HT1080 (cell line): ENCODE results near the gene STXBP4. TPM values are rescaled to one million over a fixed set of nuclear protein-coding genes. Genes with fewer than 3 reads are reported as not detected.

Experiments used
- DNase-seq: peaks from one replicate; pipeline ENCODE4 v3.0.0-alpha.2; 2015; ENCODE audit warnings: low read depth
- total RNA-seq: library from RNA; depleted of rRNA; stranded (reverse); fragments of >200 nt; shearing (Covaris generic); gene quantifications from 2 replicates; pipeline ENCODE4 v1.2.3, GENCODE V29; 2014

Gene STXBP4
- total RNA-seq, 1 experiment from 2014 or later: 1.9 TPM

DNA sequence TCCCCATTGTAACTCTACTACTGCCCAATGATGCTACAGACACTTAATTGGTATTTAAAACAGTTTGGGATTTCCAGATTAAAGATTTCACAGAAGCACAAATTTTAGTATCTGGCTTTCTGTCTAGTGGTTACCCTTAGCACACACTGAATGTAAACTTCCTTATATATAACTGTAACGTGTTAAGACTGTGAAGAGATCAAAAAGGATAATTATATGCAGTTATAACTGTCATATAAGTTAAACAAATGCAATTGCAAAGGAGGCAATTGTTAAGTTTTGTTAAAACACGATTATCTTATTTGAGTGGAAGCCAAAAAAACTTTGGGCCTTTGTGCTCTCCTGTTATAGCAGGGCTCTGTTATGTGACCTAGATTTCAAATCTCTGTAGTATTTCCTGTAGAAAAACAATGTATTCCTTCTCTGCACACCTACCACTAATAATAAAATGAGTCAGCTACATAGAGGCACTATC lies 147.9 kb downstream of the STXBP4 start:
- no peak for DNase-seq

DNA sequence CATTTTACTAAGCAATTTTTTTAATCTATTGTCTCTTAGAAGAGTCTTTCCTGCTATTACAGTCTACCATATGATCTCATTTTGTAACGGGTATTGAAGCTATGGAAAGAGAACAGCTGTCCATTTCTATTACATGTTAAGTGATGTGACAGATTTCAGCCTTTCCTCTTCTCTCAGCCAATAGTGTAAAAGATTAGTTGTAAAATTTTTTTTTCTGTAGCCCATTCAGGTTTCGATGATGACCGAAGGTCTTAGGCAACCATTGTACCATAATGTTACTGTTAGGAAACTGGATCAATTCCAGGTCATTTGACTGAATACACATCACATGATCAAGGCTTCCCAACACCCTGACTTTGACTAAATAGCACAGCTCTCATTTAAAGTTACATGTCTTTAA lies 148.6 kb downstream of the STXBP4 start:
- DNase-seq: no peak

DNA sequence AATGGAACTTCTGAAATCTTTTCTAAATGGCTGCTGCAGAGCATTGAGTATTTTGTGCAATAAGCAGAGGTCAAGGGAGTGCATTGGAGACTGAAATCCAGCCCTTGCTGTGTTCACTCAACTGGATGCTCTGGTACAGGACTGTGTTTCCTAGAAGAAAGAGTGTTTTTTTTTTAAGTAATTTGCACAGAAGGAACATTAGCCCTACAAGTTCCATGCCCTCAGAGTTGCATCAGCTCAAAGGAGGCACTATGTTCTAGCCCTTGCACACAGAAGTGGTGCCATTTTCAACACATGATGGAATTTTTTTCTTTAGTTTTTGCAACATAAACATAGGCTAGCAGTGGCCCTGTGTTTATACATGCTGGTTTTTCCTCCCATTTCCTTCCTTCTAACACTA lies 152.1 kb downstream of the STXBP4 start:
- DNase-seq: no peak

DNA sequence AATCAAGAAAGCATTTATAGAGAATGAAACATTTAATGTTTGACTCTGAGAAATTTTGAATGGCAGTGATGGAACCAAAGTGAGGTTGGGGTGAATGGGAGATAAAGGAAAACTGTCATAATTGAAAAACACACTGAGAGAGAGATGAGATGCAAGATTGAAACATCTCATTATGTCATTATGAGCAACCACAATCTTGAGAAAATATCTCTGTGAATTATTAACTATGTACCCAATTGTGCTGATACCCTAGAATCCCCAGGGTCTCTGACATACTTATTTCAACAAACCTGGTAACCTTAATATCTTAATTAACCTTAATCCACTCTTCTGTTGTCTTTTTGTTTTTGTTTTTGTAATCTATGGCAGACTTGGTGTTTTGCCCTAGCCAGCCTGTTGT lies 152.7 kb downstream of the STXBP4 start:
- no peak for DNase-seq

DNA sequence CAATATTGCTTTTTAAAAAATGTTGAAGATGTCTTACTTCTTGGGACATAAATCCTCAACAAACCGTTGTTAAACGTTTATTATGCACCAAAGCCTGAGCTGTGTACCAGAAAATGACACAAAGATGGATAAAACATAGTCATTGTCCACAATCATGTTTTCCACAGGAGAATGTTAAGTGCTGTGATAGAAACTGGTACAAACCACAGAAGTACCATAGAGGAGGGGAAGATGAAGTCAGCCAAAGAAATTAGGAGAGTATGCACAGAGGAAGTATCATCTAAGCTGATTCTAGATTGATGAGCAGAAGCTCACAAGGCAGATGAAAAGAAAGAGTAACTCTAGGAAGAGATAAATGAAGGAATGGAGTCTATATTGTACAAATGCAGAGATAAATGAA lies 153.5 kb downstream of the STXBP4 start:
- no peak for DNase-seq

DNA sequence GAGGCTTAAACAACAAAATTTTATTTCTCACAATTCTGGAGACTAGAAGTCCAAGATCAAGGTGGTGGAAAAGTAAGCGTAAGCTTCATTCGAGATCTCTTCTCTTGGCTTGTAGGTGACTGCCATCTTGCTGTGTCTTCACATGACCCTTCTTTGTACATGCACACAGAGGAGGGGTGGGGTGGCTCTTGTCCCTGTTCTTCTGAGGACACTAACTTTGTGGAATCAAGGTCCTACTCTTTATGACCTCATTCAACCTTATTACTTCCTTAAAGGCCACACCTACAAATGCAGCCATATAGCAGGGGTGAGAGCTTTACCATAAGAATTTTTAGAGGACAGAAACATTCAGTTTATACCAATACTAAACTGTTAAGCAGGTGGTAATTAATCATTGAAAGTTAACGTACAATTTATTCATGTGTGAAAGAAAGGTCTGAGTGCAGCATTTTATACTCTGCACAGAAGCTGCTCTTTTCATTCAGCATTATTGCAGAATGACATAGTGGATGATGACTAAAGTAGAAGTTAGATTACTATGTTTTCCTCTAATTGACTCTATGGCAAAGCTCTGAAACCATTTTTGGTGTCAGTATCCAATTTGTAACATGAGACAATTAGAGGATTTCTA lies 156.3 kb downstream of the STXBP4 start:
- DNase-seq: no peak

DNA sequence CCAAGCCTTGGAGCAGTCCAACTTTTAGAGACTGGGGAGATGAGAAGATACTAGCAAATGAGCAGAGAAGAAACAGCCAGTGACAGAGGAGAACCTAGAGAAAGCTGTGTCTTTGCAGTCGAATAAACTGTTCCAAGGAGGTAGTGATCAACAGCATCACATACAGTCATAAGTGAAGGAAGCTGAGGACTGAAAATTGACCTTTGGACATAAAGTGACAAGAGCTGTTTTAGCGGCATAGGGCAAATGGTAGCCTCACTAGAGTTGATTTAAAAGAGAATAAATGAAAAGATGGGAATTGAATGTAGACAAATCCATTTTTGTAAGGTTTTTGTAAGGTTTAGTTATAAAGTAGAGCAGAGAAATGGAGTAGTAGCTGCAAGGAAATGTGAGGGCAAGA lies 165.0 kb downstream of the STXBP4 start:
- DNase-seq: no peak

DNA sequence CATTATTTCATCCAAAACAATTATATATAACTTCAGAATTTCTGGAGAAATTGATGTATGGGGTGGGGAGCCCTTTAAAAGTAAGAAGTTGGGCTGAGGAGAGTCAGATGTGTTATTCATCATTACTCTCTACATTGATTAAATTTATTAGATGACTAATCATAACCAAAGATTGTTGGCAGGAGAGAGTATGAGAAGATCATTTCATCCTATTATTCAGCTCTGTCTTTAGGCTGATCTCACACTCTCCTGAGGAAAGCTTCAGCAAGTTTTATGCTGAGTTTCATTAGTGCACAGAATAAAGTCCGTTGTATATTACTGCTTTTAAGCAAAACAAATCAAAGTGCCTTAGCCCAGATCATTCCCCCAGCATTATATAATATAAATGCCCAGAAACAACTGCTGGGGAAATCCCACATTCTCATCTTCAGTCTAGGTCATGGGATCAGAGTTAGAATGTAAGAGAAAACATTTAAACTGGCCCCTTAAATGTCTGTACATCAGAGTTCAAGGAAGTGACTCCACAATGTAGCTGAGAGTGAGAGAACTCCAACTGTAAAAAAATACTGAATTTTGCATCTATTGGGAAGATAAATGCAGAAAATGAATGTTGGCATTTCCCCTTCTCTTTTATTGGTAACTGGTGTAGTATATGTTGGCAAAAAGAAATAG lies 166.1 kb downstream of the STXBP4 start:
- no peak for DNase-seq

DNA sequence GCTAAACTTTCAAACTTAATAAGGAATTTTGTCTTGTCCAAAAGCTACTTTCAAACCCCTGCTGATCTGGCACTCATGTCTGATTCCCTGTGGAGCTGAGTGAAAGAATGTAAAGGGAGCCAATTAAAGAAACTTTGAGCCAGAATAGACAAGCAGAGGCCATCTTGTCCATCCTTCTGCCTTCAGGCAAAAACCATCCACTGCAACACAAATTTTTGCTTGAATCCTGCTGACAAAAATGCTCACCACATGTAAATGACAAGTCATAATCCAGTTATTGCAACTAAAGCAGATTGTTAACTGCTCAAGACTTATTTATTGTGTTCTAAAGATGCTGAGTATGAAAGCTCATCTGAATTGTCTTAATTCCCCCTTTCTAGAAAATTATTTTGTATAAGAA lies 172.2 kb downstream of the STXBP4 start:
- DNase-seq: no peak

DNA sequence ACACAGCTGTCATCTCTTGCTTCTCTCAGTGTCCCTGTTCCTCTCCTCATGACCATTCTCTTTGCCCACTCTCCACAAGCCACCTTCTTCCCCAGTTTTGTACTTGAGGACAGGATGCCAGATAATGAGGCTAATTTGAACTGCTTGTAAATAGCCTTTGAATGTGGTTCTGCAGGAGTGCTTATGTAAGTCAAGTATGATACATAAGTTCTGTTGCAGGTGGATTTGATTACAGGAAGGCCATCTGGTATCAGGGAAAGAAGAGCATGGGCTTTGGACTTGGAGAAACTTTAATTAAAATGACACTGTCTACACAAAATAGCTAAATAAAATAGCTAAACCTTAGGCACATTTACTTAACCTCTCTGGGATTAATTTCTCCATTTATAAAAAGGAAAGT lies 176.0 kb downstream of the STXBP4 start:
- no peak for DNase-seq

DNA sequence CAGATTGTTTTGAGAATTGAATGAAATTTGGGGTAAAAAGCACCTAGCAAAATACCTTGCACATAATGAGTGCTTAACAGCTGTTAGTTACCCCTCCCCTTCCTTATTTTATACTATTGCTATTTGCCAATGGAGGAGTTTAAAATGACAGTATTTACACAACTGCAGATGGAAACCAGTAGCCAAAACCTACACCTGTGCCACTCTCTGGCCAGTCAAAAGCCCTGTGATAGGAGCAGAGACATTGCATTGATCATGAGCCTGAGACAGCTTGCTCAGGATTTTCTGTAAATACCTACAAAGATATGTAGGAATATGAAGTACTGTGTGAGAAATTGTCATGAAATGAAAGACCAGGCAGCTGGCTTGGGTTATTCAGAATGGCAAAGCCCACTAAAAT lies 180.9 kb downstream of the STXBP4 start:
- DNase-seq: no peak

DNA sequence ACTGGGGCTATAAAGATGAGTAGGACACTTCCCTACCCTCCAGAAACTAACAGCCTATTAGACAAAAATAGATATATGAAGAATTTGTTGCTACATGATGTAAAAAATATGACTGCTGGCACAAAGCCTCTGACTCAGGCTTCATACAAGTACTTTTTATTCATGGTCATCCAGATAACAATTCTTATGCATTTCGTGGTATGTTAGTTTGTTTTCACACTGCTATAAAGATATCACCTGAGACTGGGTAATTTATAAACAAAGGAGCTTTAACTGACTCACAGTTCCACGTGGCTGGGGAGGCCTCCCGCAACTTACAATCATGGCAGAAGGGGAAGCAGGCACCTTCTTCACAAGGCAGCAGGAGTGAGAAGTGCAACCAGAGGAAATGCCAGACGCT lies 183.7 kb downstream of the STXBP4 start:
- DNase-seq: peak; percentile 8

DNA sequence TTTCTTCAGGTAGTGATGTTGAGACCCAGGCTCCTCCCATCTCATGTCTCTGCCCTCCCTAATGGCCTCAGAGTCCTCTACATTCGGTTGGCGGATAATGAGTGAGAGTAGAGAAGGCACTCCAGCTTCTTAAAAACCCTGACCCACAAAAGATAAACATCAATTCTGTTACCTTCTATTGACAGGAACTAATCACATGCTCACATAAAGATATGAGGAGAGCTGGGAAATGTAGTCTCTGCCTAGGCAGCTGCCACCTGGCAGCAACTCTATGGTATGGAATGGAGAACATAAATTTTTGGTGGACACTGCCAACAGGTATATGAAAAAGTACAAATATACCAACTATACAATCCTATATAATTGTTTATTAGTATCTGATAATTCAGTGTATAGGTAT lies 185.5 kb downstream of the STXBP4 start:
- DNase-seq: no peak

DNA sequence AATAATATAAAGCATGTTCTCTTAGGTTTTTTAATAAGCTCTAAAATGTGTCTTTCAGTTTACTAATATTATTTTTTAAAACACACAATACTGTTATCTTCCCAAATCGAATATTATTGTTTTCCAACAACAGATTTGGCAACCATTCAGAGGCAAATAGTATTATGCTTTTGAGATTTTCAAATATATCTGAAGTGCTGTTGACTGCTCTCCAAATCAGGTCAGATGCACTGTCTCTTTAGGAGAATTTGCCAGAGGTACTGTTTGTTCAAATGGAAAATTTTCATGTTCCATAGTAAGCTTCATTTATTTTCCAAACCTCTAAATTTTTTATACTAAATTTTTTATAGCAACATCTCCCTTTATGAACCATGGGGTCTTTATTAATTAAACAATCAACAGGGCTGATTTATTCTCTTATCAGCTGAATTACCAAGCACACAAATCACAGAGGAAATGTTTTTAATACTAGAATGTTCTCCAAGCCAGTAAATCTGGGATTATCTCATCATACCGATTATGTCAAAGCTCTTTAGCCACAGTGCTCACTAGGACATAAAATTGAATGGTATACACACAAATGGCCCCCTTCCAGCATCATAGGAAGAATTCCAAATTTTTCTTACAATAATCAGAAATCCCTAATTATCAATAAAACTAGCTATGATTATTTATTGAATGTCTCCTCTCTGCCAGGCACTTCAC lies 187.4 kb downstream of the STXBP4 start:
- DNase-seq: no peak

DNA sequence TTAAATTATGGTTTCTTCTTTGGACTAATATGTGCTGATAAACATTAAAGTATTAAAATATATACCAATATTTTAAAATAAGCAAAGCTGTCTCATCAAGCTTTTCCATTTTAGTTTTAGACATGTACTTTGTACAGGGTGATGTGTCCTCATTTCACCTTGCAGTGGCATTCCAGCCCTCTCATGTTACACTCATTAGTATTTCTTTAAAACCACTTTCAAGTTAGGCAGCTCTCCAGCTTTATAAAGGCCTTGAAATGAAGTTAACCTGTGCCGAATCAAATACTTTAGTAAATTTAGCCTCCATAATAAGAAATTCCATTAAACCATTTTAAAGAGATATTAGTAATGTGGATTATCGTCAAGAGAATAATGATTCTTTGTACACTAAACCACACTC lies 188.6 kb downstream of the STXBP4 start:
- peak; percentile 8 for DNase-seq

DNA sequence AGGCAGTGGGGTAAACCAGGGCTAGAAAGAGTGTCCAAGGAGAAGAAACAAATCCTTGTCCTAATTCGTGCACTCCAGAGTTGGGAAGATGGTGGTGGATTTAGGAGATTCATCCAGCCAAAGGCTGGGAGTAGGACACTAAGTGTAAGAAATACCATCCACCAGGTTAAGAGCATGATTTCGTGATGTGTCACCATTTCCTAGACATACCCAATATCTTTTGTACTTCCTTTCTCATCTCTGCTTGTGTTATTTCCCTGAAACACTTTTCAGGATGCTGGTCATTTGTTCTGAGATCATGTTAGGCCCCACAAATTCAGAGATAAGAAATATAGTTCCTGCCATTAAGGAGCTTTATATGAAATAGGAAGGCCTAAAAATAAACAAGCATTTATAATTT lies 189.9 kb downstream of the STXBP4 start:
- peak; percentile 91 for DNase-seq

DNA sequence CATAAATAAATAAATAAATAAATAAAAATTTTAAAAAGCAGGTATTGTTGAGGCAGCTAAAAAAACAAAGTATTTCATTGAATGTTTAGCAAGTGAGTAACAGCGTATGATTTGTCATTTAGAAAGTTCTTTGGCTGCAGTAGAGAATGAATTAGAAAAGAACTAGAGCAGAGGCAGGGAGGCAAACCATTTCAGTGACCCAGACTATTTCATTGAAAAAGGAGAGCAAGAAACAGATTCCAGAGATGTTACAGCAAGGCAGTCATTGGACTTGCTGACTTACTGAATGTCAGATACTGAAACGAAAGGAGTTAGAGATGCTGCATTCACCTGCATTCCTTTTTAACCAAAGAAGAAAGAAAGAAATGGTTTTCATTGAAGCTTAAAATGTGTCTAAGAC lies 190.7 kb downstream of the STXBP4 start:
- DNase-seq: no peak

DNA sequence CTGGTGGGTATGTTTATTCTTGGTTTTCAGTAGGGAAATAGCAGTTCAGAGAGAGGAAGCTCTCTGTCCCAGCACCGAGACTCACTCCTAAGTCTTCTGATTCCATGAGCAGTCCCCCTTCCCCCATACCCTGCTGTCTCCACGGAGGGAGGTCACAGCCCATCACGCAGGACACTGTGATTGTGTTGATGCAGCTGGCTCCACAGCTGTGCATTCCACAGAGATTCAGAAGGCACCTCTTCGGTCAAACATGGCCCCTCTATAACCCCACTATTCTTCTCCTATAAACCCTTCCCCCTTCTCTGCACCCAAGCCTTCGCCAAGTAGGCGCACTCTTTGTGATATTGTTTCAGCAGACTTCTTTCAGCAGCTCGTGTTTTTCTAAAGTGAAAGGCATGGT lies 191.9 kb downstream of the STXBP4 start:
- DNase-seq: no peak

DNA sequence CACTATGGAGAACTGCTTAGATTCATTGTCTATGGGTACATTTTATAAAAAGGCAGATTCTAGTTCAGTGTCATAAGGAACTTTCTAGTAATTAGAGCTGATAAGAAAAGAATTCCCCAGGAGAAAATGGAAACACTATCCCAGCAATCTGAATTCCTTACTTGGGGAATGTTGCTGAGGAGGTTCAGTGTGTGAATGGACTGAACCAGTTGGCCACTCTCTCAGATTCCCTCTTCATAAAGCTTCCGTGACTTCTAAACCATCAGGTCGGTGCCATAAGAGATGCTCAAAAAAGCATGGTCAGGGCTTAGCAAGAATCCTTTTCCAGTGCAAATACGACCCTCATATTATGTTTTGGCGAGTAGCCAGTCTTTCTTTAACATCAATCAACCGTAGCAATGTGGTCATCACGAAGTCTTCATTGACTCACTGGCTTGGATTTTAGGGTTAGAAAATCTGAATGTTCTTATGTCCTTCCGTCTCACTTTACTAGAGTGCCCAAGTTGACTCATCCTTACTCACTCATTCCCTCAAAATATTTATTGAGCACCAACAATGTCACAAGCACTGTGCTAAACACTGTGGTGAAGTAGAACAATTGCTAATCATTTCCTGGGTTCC lies 193.5 kb downstream of the STXBP4 start:
- DNase-seq: peak; percentile 97

DNA sequence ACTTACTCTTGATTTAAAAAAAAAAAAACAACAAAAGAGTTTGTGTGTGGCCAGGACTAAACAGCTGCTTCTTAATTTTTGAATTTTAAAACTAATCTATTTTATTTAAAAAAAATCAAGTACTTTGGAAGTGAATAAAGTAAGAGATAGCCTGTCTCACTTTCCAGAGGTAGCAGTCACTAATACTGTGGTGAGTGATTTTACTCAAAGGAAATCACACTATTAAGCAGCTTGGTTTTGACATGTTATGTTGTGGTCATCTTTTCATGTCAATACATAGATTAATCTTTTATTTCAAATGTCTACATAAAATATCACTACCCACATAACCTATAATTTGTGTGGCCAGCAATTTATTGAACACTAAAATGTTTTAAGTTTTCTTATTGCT lies 194.0 kb downstream of the STXBP4 start:
- DNase-seq: no peak

DNA sequence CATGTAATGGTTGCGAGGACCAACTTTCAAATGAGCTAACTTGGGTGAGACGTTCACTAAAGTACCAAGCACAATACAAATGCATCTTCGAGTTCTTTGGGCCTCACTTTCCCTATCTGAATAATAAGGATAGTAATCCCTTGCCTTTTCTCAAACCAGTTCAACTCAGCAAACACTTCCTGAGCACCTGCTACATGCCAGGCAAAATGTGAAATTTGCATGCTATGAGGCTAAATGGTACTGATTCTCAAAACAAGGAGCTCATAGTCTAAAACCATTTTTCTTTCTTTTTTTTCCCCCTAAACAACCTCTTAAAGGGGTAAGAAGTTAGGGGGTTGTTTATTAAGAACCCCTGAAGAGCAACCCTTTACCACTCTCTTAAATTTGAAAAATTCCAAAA lies 194.8 kb downstream of the STXBP4 start:
- DNase-seq: no peak

DNA sequence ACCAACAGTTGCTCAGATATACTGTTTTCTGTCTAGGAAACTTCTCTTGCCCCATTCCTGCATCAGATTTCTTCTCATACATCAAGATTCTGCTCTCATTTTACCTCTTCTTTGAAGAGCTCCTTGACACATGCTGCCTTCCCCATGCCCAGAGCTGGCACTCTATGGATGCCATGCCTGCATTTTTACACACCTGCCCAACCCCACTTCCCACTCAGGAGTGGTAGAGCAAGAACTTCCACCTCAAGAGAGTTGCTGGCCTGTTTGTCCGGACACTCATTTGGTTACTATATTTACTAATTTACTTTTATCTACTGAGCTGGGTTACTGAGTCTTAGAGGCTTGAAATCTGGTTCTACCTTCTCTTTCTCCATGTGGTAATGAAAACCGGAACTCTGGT lies 197.9 kb downstream of the STXBP4 start:
- no peak for DNase-seq
